Neutrophil (primary cell): Measurements from ENCODE around the gene DEPDC5.

Experiments used
- H3K27ac ChIP-seq: fragments of 200-600 bp; sonication (generic); 2 replicates; pipeline ENCODE4 v1.5.1; 2016; ENCODE audit warnings: mild to moderate bottlenecking, moderate library complexity
- H3K27me3 ChIP-seq: fragments of 200-600 bp; sonication (generic); 2 replicates; pipeline ENCODE4 v1.6.0; 2016; ENCODE audit warnings: mild to moderate bottlenecking
- H3K36me3 ChIP-seq: fragments of 200-600 bp; sonication (generic); 2 replicates; pipeline ENCODE4 v1.5.1; 2017
- H3K4me1 ChIP-seq, 2 experiments: fragments of 200-600 bp in 1 of 2; sonication (generic) in 1 of 2; 1 replicate in 1 of 2; 2 replicates in 1 of 2; pipeline versions ENCODE4 v1.5.1 to v1.6.1; 2013 to 2016; ENCODE audit warnings: low read depth in 1 of 2, low read length in 1 of 2, mild to moderate bottlenecking in 1 of 2, moderate library complexity in 1 of 2; ENCODE audit not compliant: control insufficient read depth in 1 of 2, insufficient read depth in 1 of 2
- H3K4me3 ChIP-seq, 2 experiments: fragments of 200-600 bp in 1 of 2; sonication (generic) in 1 of 2; 1 replicate in 1 of 2; 2 replicates in 1 of 2; pipeline ENCODE4 v1.5.1; 2013 to 2016; ENCODE audit warnings: low read depth in 1 of 2, low read length in 1 of 2, mild to moderate bottlenecking in 1 of 2, moderate library complexity in 1 of 2
- H3K9me3 ChIP-seq: fragments of 200-600 bp; sonication (generic); 2 replicates; pipeline ENCODE4 v1.5.1; 2016
- CTCF ChIP-seq: fragments of 200-600 bp; sonication (generic); IDR thresholded peaks from 2 replicates; pipeline ENCODE4 v1.5.1; 2016; ENCODE audit warnings: antibody characterized with exemption

Gene DEPDC5

GRCh38 chr22:31906086-31906485 lies 152.3 kb downstream of the DEPDC5 start:
- no peak overlapping the region for H3K4me3 ChIP-seq
- peaks cover 66% of the 10 kb centered on the region for H3K36me3 ChIP-seq
- H3K27ac ChIP-seq: no peak overlapping the region
- H3K27me3 ChIP-seq: no peaks in the 10 kb centered on the region
- no peaks in the 10 kb centered on the region for H3K4me1 ChIP-seq
- TF ChIP-seq CTCF: no peak
- no peaks in the 10 kb centered on the region for H3K9me3 ChIP-seq

GRCh38 chr22:31906569-31906968 lies 152.8 kb downstream of the DEPDC5 start:
- no peaks in the 10 kb centered on the region for H3K9me3 ChIP-seq
- H3K4me3 ChIP-seq: no peak overlapping the region

GRCh38 chr22:31909977-31910376 lies 156.2 kb downstream of the DEPDC5 start:
- Histone ChIP-seq H3K27me3 (no peaks in the 10 kb centered on the region), H3K4me1 (no peaks in the 10 kb centered on the region), H3K9me3 (no peaks in the 10 kb centered on the region), H3K36me3 (peaks cover 50% of the 10 kb centered on the region), H3K4me3 (no peak overlapping the region), H3K27ac (no peak overlapping the region)
- TF ChIP-seq CTCF: no peak

More at GRCh38 chr22:31906569-31906968, 152.8 kb downstream of the DEPDC5 start:
- H3K27ac ChIP-seq: no peak overlapping the region
- no peaks in the 10 kb centered on the region for H3K27me3 ChIP-seq
- H3K36me3 ChIP-seq: peaks cover 64% of the 10 kb centered on the region
- TF ChIP-seq CTCF: no peak
- no peaks in the 10 kb centered on the region for H3K4me1 ChIP-seq

- no peak for TF ChIP-seq CTCF
These were observed 158.0 kb downstream of the DEPDC5 start for GRCh38 chr22:31911565-31912406.

GRCh38 chr22:31912407-31912743 lies 158.6 kb downstream of the DEPDC5 start:
- Histone ChIP-seq H3K36me3 (peaks cover 26% of the 10 kb centered on the region), H3K4me1 (peaks cover 6 to 21% of the 10 kb centered on the region in 2 experiments), H3K27ac (no peak overlapping the region), H3K27me3 (no peaks in the 10 kb centered on the region), H3K9me3 (no peaks in the 10 kb centered on the region), H3K4me3 (no peak overlapping the region)
- no peak for TF ChIP-seq CTCF

More at GRCh38 chr22:31911565-31912406, 158.0 kb downstream of the DEPDC5 start:
- peaks cover under 1 to 15% of the 10 kb centered on the region in 2 experiments for H3K4me1 ChIP-seq
- no peak overlapping the region for H3K4me3 ChIP-seq
- H3K9me3 ChIP-seq: no peaks in the 10 kb centered on the region
- H3K27ac ChIP-seq: no peak overlapping the region
- H3K36me3 ChIP-seq: peaks cover 32% of the 10 kb centered on the region
- no peaks in the 10 kb centered on the region for H3K27me3 ChIP-seq
